PC-3 (cell line): ENCODE data around the gene GPR108. TPM values are rescaled to one million over a fixed set of nuclear protein-coding genes. Genes with fewer than 3 reads are reported as not detected.
"Not testable (repeated sequence)": the region's sequence is repeated elsewhere in the genome, so short reads cannot be mapped to it uniquely, and the experiment has no call there.

ENCODE experiments used
- ATAC-seq: fragments of 200-7000 bp; cut with Tn5 transposase; 2 replicates; pipeline ENCODE4 v1.9.1; 2020; ENCODE audit warnings: mild to moderate bottlenecking, moderate library complexity
- BruUV-seq: library from RNA; stranded (reverse); fragments of 400-500 nt; replicated peaks from 2 replicates; lab custom pipeline; 2021; lab: Mats Ljungman, UMichigan
- CTCF ChIA-PET: fragments of 300-600 bp; sonication (Branson Sonifier 250); formaldehyde crosslinking; loops from one replicate; lab custom pipeline; 2022; ENCODE audit warnings: antibody characterized with exemption; lab: Charles Lee
- POLR2A ChIA-PET: fragments of 300-600 bp; sonication (Branson Sonifier 250); formaldehyde crosslinking; loops from one replicate; lab custom pipeline; 2022; ENCODE audit warnings: antibody characterized with exemption; ENCODE audit not compliant: unreplicated experiment; lab: Charles Lee
- DNase-seq: peaks from one replicate; pipeline ENCODE4 v3.0.0-alpha.2; 2015
- H2AFZ ChIP-seq: fragments of 300-600 bp; sonication (generic); 2 replicates; pipeline ENCODE4 v1.6.0; 2016; ENCODE audit warnings: antibody characterized with exemption, low read length
- H3F3A ChIP-seq: fragments of 300-600 bp; sonication (generic); one replicate; pipeline ENCODE4 v1.6.0; 2017; ENCODE audit warnings: antibody characterized with exemption, low read length, control low read depth, mild to moderate bottlenecking; ENCODE audit not compliant: unreplicated experiment
- H3K27ac ChIP-seq: fragments of 300-600 bp; sonication (generic); 2 replicates; pipeline ENCODE4 v1.5.1; 2016; ENCODE audit warnings: mild to moderate bottlenecking, low read length
- H3K27me3 ChIP-seq: fragments of 300-600 bp; sonication (generic); 2 replicates; pipeline ENCODE4 v1.6.1; 2016; ENCODE audit warnings: low read length, mixed read lengths
- H3K36me3 ChIP-seq: fragments of 300-600 bp; sonication (generic); 2 replicates; pipeline ENCODE4 v1.6.1; 2016; ENCODE audit warnings: low read depth, mixed run types, low read length, mixed read lengths
- H3K4me1 ChIP-seq: fragments of 300-600 bp; sonication (generic); 2 replicates; pipeline ENCODE4 v1.5.1; 2016; ENCODE audit warnings: low read length; ENCODE audit not compliant: insufficient read depth
- H3K4me2 ChIP-seq: fragments of 300-600 bp; sonication (generic); 2 replicates; pipeline ENCODE4 v1.6.0; 2016; ENCODE audit warnings: low read length
- H3K4me3 ChIP-seq: fragments of 300-600 bp; sonication (generic); 2 replicates; pipeline ENCODE4 v1.5.1; 2016; ENCODE audit warnings: mild to moderate bottlenecking, low read length, mixed read lengths
- H3K79me2 ChIP-seq: fragments of 300-600 bp; sonication (generic); 2 replicates; pipeline ENCODE4 v1.6.1; 2017; ENCODE audit warnings: low read length, mixed read lengths
- H3K9ac ChIP-seq: fragments of 300-600 bp; sonication (generic); 2 replicates; pipeline ENCODE4 v1.6.0; 2016; ENCODE audit warnings: mild to moderate bottlenecking, low read length
- H3K9me2 ChIP-seq: fragments of 300-600 bp; sonication (generic); replicated peaks from 2 replicates; pipeline ENCODE4 v1.6.1; 2016; ENCODE audit warnings: mixed run types, low read length, mixed read lengths
- H3K9me3 ChIP-seq: fragments of 300-600 bp; sonication (generic); 2 replicates; pipeline ENCODE4 v1.6.1; 2016; ENCODE audit warnings: low read length, mixed read lengths
- H4K20me1 ChIP-seq: fragments of 300-600 bp; sonication (generic); 2 replicates; pipeline ENCODE4 v1.6.1; 2016; ENCODE audit warnings: low read length, mixed read lengths
- CTCF ChIP-seq: fragments of 300-600 bp; sonication (generic); conservative IDR thresholded peaks from 2 replicates; pipeline ENCODE4 v1.5.1; 2017; ENCODE audit warnings: antibody characterized with exemption, low read depth, mild to moderate bottlenecking, low read length
- EZH2 ChIP-seq: fragments of 300-600 bp; sonication (generic); IDR thresholded peaks from one replicate; pipeline ENCODE4 v1.6.1; 2017; ENCODE audit warnings: antibody characterized with exemption, mild to moderate bottlenecking, low read length; ENCODE audit not compliant: unreplicated experiment
- EZH2phosphoT487 ChIP-seq: fragments of 300-600 bp; sonication (generic); IDR thresholded peaks from 2 replicates; pipeline ENCODE4 v1.6.1; 2018; ENCODE audit warnings: mild to moderate bottlenecking, antibody characterized with exemption, low read length, borderline replicate concordance
- intact Hi-C: fragments of 100-400 bp; cut with micrococcal nuclease; formaldehyde crosslinking; loops from 2 replicates; pipeline ENCODE4 v1.9.0; 2023
- total RNA-seq: library from RNA; depleted of rRNA; stranded (reverse); fragments of >200 nt; gene quantifications from 2 replicates; pipeline ENCODE4 v1.2.3, GENCODE V29; 2014

GPR108 gene
- total RNA-seq, 1 experiment from 2014 or later, result 78.7 TPM

- no peaks in the 10 kb centered on the region for H3K36me3 ChIP-seq
- H3F3A ChIP-seq, result no peaks in the 10 kb centered on the region
- DNase-seq, result no peak
- H3K79me2 ChIP-seq, result no peaks in the 10 kb centered on the region
- H3K9me2 ChIP-seq, result no peaks in the 10 kb centered on the region
- no peak overlapping the region for H3K27ac ChIP-seq
- CTCF ChIA-PET, result no interaction called here
- H3K9ac ChIP-seq, result no peak overlapping the region
- TF ChIP-seq EZH2phosphoT487 (no peak), EZH2 (no peak), CTCF (no peak)
- BruUV-seq, result no TSS peak
- H3K4me3 ChIP-seq, result no peak overlapping the region
- H4K20me1 ChIP-seq, result no peaks in the 10 kb centered on the region
- H3K9me3 ChIP-seq, result no peaks in the 10 kb centered on the region
- intact Hi-C loops, result no loop called here
- POLR2A ChIA-PET, result no interaction called here
- no peak overlapping the region for H3K4me2 ChIP-seq
- H3K27me3 ChIP-seq, result no peaks in the 10 kb centered on the region
- no peak overlapping the region for H2AFZ ChIP-seq
- H3K4me1 ChIP-seq, result 0 out of 2 replicates have a peak, but pooled peaks cover 3% of the 10 kb centered on the region
- no peak for ATAC-seq
Measured at GRCh38 chr19:6772866-6773322, 35.5 kb upstream of the GPR108 start.

GRCh38 chr19:6772028-6772865 is 34.9 kb upstream of the GPR108 start, which contains the start of gene VAV1:
Gene VAV1, plus strand, starts transcription at chr19:6772708. Its CDS starts 100 bp downstream, at chr19:6772808.
- H3K27ac ChIP-seq, result no peak within 1 kb of the TSS
- no peaks in the 10 kb centered on the region for H3F3A ChIP-seq
- H3K27me3 ChIP-seq, result no peaks in the 10 kb centered on the region
- DNase-seq (no peak), ATAC-seq (no peak)
- no peaks in the 10 kb centered on the region for H3K9me3 ChIP-seq
- ChIA-PET CTCF (no interaction called here), POLR2A (no interaction called here)
- 0 out of 2 replicates have a peak, but pooled peaks cover 5% of the 10 kb centered on the region for H3K4me1 ChIP-seq
- no peaks in the 10 kb centered on the region for H3K79me2 ChIP-seq
- no peaks in the 10 kb centered on the region for H3K9me2 ChIP-seq
- no peak within 1 kb of the TSS for H2AFZ ChIP-seq
- no peak within 1 kb of the TSS for H3K9ac ChIP-seq
- intact Hi-C loops, result no loop called here
- H3K36me3 ChIP-seq, result no peaks in the 10 kb centered on the region
- TF ChIP-seq EZH2 (no peak), CTCF (no peak), EZH2phosphoT487 (no peak)
- no peak within 1 kb of the TSS for H3K4me2 ChIP-seq
- no TSS peak for BruUV-seq
- H4K20me1 ChIP-seq, result no peaks in the 10 kb centered on the region
- no peak within 1 kb of the TSS for H3K4me3 ChIP-seq

GRCh38 chr19:6771648-6772027 is 34.3 kb upstream of the GPR108 start:
- H3K79me2 ChIP-seq, H3K4me2 ChIP-seq, BruUV-seq, ATAC-seq, H3K9me2 ChIP-seq, H4K20me1 ChIP-seq, intact Hi-C loops, H2AFZ ChIP-seq, POLR2A ChIA-PET, H3K27me3 ChIP-seq, DNase-seq, H3K36me3 ChIP-seq, H3K9ac ChIP-seq, H3K9me3 ChIP-seq, CTCF ChIA-PET, H3F3A ChIP-seq, H3K4me3 ChIP-seq, H3K27ac ChIP-seq, H3K4me1 ChIP-seq: not testable (repeated sequence)
